ENCODE measurements around the gene AIG1. TPM values are rescaled to one million over a fixed set of nuclear protein-coding genes. Genes with fewer than 3 reads are reported as not detected.

Gene AIG1
- total and polyA plus RNA-seq, 2 of the 4 experiments (the other 2 are of a cell fraction), result 21.3 to 27.1 TPM

- Histone ChIP-seq H3K4me3 (ENCODE audit: insufficient read depth, low read depth, low read length) (no peak overlapping the region), H3K9ac (ENCODE audit: low read depth, low read length) (no peak overlapping the region), H3K56ac (ENCODE audit: extremely low read depth, insufficient read depth, low read length) (no peak overlapping the region), H2AK5ac (ENCODE audit: low read depth, low read length) (no peak overlapping the region), H3K18ac (ENCODE audit: low read depth, low read length) (no peak overlapping the region), H2AFZ (replicated peaks; ENCODE audit: low read length, poor library complexity) (no peak overlapping the region), H2BK5ac (ENCODE audit: low read depth, low read length, poor library complexity, severe bottlenecking) (no peak overlapping the region), H3K9me3 (ENCODE audit: control insufficient read depth, insufficient read depth, low read length) (no peaks in the 10 kb centered on the region), H3K14ac (replicated peaks; ENCODE audit: low read depth, low read length) (no peak overlapping the region), H4K91ac (ENCODE audit: insufficient read depth, low read depth, low read length) (no peak overlapping the region), H3K23ac (ENCODE audit: low read depth, low read length) (no peak overlapping the region), H3K4me2 (ENCODE audit: low read depth, low read length) (no peak overlapping the region), H3K4ac (ENCODE audit: low read depth, low read length) (no peak overlapping the region), H3K79me1 (ENCODE audit: low read depth in 1 of 2, low read length in 2 of 2) (no peaks in the 10 kb centered on the region), H2BK15ac (ENCODE audit: low read depth, low read length) (no peak overlapping the region), H2BK120ac (ENCODE audit: low read depth, low read length) (no peak overlapping the region), H3K9me1 (ENCODE audit: insufficient read depth, low read length) (no peaks in the 10 kb centered on the region), H3K27me3 (ENCODE audit: control insufficient read depth, insufficient read depth, low read length) (no peaks in the 10 kb centered on the region), H2AK9ac (replicated peaks; ENCODE audit: low read depth, low read length, poor library complexity) (no peak overlapping the region), H3K4me1 (ENCODE audit: control insufficient read depth, insufficient read depth, low read length) (no peaks in the 10 kb centered on the region), H4K8ac (ENCODE audit: low read depth in 2 of 2, low read length in 2 of 2) (no peak overlapping the region), H3K27ac (ENCODE audit: insufficient read depth, low read length) (no peak overlapping the region), H4K20me1 (ENCODE audit: insufficient read depth, low read length) (no peaks in the 10 kb centered on the region), H2BK20ac (ENCODE audit: low read depth, low read length) (no peak overlapping the region), H4K5ac (ENCODE audit: low read depth, low read length) (no peak overlapping the region), H3K36me3 (ENCODE audit: control insufficient read depth, insufficient read depth, low read length) (0 out of 2 replicates have a peak, but pooled peaks cover 2% of the 10 kb centered on the region)
- ChIA-PET POLR2A (ENCODE audit: unreplicated experiment) (no interaction called here), CTCF (no interaction called here)
- intact Hi-C loops (cut with micrococcal nuclease), result no loop called here
- in situ Hi-C loops (cut with MboI; ENCODE audit: low sequenced_read_pairs), result no loop called here
- peak; percentile 52 for DNase-seq
- no TSS peak for BruUV-seq (replicated peaks)
- no peak for TF ChIP-seq POLR2A (IDR thresholded peaks at IDR 0.05; ENCODE audit: low read depth, low read length)
- no peak for TF ChIP-seq CHD1 (IDR thresholded peaks at IDR 0.05; ENCODE audit: low read depth, low read length)
- no peak for TF ChIP-seq CEBPB (IDR thresholded peaks at IDR 0.05; ENCODE audit: low read depth, low read length)
- no peak for TF ChIP-seq MAZ (IDR thresholded peaks at IDR 0.05; ENCODE audit: borderline replicate concordance, low read depth, low read length)
- no peak for TF ChIP-seq SMC3 (IDR thresholded peaks at IDR 0.05; ENCODE audit: low read depth, low read length)
- TF ChIP-seq CTCF (conservative IDR thresholded peaks at IDR 0.05; ENCODE audit: low read depth, low read length), result no peak
- TF ChIP-seq ELK1 (IDR thresholded peaks at IDR 0.05; ENCODE audit: borderline replicate concordance, low read depth, low read length), result no peak
- TF ChIP-seq RFX5 (IDR thresholded peaks at IDR 0.05; ENCODE audit: low read depth, low read length), result no peak
- no peak for TF ChIP-seq FOS (IDR thresholded peaks at IDR 0.05; ENCODE audit: low read depth, low read length)
- TF ChIP-seq MXI1 (IDR thresholded peaks at IDR 0.05; ENCODE audit: borderline replicate concordance, low read depth, low read length), result no peak
- TF ChIP-seq BHLHE40 (IDR thresholded peaks at IDR 0.05; ENCODE audit: low read depth, low read length), result no peak
- no peak for TF ChIP-seq RAD21 (IDR thresholded peaks at IDR 0.05; ENCODE audit: low read length)
- no peak for TF ChIP-seq MAFK (IDR thresholded peaks at IDR 0.05; ENCODE audit: low read depth, low read length)
- no peak for TF ChIP-seq RCOR1 (IDR thresholded peaks at IDR 0.05; ENCODE audit: insufficient replicate concordance, low read length)
- no peak for TF ChIP-seq USF2 (IDR thresholded peaks at IDR 0.05; ENCODE audit: low read depth, low read length)
- no peak for TF ChIP-seq NFE2L2 (IDR thresholded peaks at IDR 0.05; ENCODE audit: low read depth, low read length)
- ATAC-seq (ENCODE audit: low read depth), result no peak; the same call in 1 of the 2 replicates
- WGBS, 2 experiments (ENCODE audit: extremely low coverage in 2 of 2, insufficient read length in 1 of 2), result no CpG with 5 or more reads among the region's 2 CpGs
- dilution Hi-C loops (cut with HindIII; ENCODE audit: low sequenced_read_pairs, unreplicated experiment), result no loop called here
These were observed 89.1 kb downstream of the AIG1 start for GRCh38 chr6:143149771-143150170.
